ENCODE data around the gene CREB3L1. TPM values are rescaled to one million over a fixed set of nuclear protein-coding genes. Genes with fewer than 3 reads are reported as not detected.
A peak's percentile ranks its signal among the peaks of the same experiment; 100 is the strongest.

The CREB3L1 gene
- total RNA-seq, 4 donors from 2014 or later, result 1.3 to 8.7 (median 3.7) TPM

DNA sequence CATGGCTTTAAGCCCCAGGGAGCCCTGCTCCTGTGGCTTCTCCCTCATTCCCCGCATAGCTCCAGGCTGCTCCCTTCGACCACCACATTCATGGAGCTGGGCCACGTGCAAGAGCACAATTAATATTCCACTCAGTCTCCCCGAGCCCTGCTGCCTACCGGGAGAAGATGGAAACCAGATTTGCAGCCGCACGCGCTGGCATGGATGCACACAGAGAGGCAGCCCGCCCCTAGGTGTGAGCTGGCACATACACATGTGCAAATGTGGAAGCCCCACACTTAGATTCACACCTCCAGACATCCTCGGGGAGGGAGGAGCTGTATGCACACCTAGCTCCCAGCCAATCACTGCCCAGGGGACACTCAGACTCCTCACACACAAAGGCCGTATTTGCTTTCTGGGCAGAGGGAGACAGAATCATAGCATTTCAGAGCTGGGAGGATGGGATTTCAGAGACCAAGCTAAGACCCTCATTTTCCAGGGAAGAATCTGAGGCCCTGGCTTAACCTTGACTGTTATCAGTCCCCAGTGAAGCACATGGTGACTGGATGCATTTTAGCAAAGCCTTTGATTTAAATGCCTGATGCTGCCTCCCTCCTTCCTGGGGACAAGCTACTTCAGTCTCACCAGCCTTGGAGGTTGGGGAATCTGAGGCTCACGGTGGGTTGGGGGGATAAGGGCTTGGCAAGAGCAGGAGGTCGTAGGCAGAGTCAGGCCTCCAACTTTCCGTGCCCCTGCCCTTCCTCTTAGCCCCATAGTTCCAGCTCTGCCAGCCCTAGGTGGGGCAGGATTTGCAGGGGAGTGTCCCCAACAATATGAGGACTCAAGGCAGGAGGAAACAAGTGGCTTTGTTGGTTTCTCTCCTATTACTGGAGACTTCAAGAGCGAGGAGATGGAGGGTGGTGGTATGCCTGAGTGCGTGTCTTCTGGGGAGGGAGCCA is 5.3 kb upstream of the CREB3L1 start:
- peaks cover 0 to 22% (median 6%) of the 10 kb centered on the region in 4 donors for H3K27me3 ChIP-seq
- H3K9me3 ChIP-seq, result no peaks in the 10 kb centered on the region
- no peak for DNase-seq (ENCODE audit: extremely low spot score)
- H3K27ac ChIP-seq (replicated peaks in 1 of 4), result peak overlapping the region; percentile 46 to 74 (median 62)
- peaks cover 26 to 50% (median 44%) of the 10 kb centered on the region in 4 donors for H3K4me1 ChIP-seq
- no peaks in the 10 kb centered on the region for H3K36me3 ChIP-seq
- TF ChIP-seq POLR2AphosphoS5 (IDR thresholded peaks at IDR 0.05) (no peak), EP300 (IDR thresholded peaks at IDR 0.05) (no peak), POLR2A (IDR thresholded peaks at IDR 0.05; ENCODE audit: low read depth) (no peak)
- TF ChIP-seq, protein P1, sequence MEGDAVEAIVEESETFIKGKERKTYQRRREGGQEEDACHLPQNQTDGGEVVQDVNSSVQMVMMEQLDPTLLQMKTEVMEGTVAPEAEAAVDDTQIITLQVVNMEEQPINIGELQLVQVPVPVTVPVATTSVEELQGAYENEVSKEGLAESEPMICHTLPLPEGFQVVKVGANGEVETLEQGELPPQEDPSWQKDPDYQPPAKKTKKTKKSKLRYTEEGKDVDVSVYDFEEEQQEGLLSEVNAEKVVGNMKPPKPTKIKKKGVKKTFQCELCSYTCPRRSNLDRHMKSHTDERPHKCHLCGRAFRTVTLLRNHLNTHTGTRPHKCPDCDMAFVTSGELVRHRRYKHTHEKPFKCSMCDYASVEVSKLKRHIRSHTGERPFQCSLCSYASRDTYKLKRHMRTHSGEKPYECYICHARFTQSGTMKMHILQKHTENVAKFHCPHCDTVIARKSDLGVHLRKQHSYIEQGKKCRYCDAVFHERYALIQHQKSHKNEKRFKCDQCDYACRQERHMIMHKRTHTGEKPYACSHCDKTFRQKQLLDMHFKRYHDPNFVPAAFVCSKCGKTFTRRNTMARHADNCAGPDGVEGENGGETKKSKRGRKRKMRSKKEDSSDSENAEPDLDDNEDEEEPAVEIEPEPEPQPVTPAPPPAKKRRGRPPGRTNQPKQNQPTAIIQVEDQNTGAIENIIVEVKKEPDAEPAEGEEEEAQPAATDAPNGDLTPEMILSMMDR (IDR thresholded peaks at IDR 0.05), result no peak
- 63% methylated on average over 11 of the region's 16 CpGs for WGBS
- no peak overlapping the region for H3K4me3 ChIP-seq
- intact Hi-C loops (cut with DNase I), result no loop called here

DNA sequence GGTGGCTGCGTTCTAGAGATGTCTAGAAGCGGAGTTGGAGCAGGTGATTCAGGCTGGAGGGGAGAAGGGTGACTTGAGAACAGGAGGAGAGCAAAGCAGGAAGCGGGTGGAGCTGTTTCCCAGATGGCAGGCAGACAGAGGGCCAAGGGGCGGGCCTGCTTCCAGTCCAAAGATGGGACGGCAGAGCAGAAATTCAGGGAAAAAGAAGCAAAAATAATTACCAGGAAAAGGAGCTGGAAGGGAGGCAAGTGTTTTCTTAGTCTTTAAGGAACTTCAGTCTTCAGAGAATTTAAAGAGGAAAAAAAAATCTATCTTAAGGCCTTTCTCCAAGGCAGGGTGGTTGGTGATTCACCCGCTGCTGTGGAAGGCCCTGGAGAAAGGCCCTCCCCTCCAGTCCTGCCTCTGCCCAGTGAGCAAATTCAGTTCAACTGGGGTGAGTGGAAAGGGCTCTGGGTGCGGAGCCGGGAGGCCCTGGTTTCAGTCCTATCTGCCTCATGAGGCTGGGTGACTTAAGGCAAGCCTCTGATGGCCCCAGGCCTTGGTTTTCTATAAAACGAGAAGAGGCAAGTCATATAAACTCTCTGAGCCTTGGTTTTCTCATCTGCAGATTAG is 4.5 kb upstream of the CREB3L1 start:
- Histone ChIP-seq H3K4me1 (peaks cover 34 to 55% (median 50%) of the 10 kb centered on the region in 4 donors), H3K9me3 (no peaks in the 10 kb centered on the region)
- intact Hi-C loops (cut with DNase I), result no loop called here

DNA sequence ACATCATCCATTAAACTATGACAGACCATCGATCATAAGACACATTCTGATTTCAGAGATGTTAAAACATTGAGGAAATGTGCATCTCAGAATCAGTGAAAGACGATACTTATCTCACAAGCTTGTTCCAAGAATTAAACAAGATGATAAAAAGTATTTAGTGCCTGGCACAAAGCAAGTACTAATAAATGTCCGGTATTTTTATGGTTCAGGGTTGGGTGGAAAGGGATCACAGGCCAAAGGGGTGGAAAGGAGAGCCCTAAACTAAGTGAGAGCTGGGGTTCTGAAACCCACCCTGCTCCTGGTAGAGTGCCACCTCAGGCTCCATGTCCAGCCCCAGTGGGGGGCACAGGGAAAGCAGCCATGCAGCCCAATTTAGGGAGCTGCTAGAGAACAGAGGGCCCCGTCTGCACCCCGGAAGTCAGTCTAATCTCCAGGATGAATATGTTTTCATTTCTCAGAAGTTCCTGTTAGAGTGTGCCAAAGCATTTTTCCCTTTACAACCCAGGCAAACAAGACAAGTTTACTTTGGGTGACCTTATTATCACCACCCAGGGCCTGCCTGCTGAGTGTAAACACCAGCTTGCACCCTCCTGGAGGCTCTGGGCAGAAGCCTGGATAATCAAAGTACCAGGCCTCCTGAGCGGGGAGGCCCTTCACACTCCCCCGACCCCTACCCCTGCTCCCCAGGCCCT is 3.8 kb upstream of the CREB3L1 start:
- H3K9me3 ChIP-seq, result no peaks in the 10 kb centered on the region

More for the DNA sequence above, 4.5 kb upstream of the CREB3L1 start:
- H3K36me3 ChIP-seq, result no peaks in the 10 kb centered on the region
- H3K27me3 ChIP-seq, result peaks cover 0 to 30% (median 13%) of the 10 kb centered on the region in 4 donors
- H3K4me3 ChIP-seq, result no peak overlapping the region
- WGBS, result 60% methylated on average over 9 of the region's 9 CpGs
- TF ChIP-seq POLR2A (IDR thresholded peaks at IDR 0.05; ENCODE audit: low read depth) (no peak), POLR2AphosphoS5 (IDR thresholded peaks at IDR 0.05) (peak in 1 of 2 donors; percentile 22)
- DNase-seq (ENCODE audit: extremely low spot score), result no peak
- peak overlapping the region; percentile 46 to 74 (median 62) for H3K27ac ChIP-seq (replicated peaks in 1 of 4)

DNA sequence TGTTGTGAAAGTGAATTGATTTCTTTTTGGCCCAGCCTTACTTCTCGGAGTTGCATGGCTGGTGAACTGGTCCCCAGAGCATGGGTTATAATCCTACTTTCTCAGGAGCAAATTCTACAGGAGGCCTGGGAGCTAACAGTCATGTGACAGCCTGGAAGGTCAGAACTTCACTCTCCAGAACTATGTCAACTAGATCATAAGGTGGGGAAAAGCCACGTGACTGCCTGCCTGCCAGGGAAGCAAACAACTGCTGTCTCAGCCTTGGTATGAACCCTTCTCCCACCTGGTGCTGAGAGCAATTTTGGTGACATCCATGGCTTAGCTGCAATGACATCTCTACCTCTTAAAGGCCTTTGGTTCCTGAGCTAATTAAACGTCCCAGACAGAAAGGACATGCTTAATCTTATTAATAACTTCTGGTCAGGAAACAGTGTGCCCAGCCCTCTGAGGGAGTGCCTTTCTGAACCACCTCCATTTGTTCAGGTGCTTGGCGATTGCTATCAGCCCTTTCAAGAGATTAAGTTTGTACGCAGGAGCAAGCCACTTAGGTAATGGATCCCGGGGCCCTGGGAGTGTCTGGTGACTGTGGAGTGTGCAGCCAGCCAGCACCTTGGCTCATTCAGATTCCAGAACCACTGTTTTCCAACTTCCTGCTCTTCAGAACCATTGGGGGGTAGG is 1.4 kb upstream of the CREB3L1 start:
- no peak overlapping the region for H3K4me3 ChIP-seq
- intact Hi-C loops (cut with DNase I), result no loop called here
- no peak overlapping the region for H3K27ac ChIP-seq (replicated peaks in 1 of 4)
- H3K4me1 ChIP-seq, result peaks cover 53 to 82% (median 65%) of the 10 kb centered on the region in 4 donors
- no peak for DNase-seq (ENCODE audit: extremely low spot score)
- TF ChIP-seq POLR2AphosphoS5 (IDR thresholded peaks at IDR 0.05) (no peak), EP300 (IDR thresholded peaks at IDR 0.05) (no peak), POLR2A (IDR thresholded peaks at IDR 0.05; ENCODE audit: low read depth) (no peak)
- TF ChIP-seq, protein P1 (IDR thresholded peaks at IDR 0.05), result no peak
- peaks cover 0 to 48% (median 16%) of the 10 kb centered on the region in 4 donors for H3K27me3 ChIP-seq
- H3K36me3 ChIP-seq, result no peaks in the 10 kb centered on the region
- 61% methylated on average over 6 of the region's 6 CpGs for WGBS
- H3K9me3 ChIP-seq, result no peaks in the 10 kb centered on the region

More for the DNA sequence above, 3.8 kb upstream of the CREB3L1 start:
- peaks cover 0 to 37% (median 16%) of the 10 kb centered on the region in 4 donors for H3K27me3 ChIP-seq
- DNase-seq (ENCODE audit: extremely low spot score), result no peak
- WGBS, result 72% methylated on average over 7 of the region's 7 CpGs
- no peak overlapping the region for H3K4me3 ChIP-seq
- TF ChIP-seq EP300 (IDR thresholded peaks at IDR 0.05) (no peak), POLR2AphosphoS5 (IDR thresholded peaks at IDR 0.05) (no peak), POLR2A (IDR thresholded peaks at IDR 0.05; ENCODE audit: low read depth) (no peak)
- TF ChIP-seq, protein P1 (IDR thresholded peaks at IDR 0.05), result no peak
- H3K36me3 ChIP-seq, result no peaks in the 10 kb centered on the region
- intact Hi-C loops (cut with DNase I), result no loop called here
- peak overlapping the region; percentile 46 to 74 (median 62) for H3K27ac ChIP-seq (replicated peaks in 1 of 4)
- peaks cover 42 to 62% (median 54%) of the 10 kb centered on the region in 4 donors for H3K4me1 ChIP-seq

Measured in esophagus muscularis mucosa (tissue), 4 donors.